ENCODE data around the gene PIP5K1A. TPM values are rescaled to one million over a fixed set of nuclear protein-coding genes. Genes with fewer than 3 reads are reported as not detected.

The PIP5K1A gene
- total and polyA plus RNA-seq, 4 donors, result 34.9 to 59.3 (median 47.4) TPM

GRCh38 chr1:151165738-151166504, 32.4 kb upstream of the PIP5K1A start, which contains the start of the genes LYSMD1 and SCNM1:
LYSMD1 (minus strand) TSS chr1:151165902; CDS start chr1:151165258, 644 bp downstream.
SCNM1 (plus strand) TSS chr1:151166144; CDS start chr1:151166153, 9 bp downstream.
- peak within 1 kb of the TSS; percentile 88 for H3K4me3 ChIP-seq (ENCODE audit: low read depth, low read length)
- no peaks in the 10 kb centered on the region for H3K9me3 ChIP-seq (ENCODE audit: control insufficient read depth, insufficient read depth, low read length)
- peaks cover 41% of the 10 kb centered on the region for H3K36me3 ChIP-seq (ENCODE audit: control insufficient read depth, insufficient read depth, low read length)
- peaks cover 20% of the 10 kb centered on the region for H3K4me1 ChIP-seq (ENCODE audit: control insufficient read depth, insufficient read depth, low read length)
- under 1% methylated on average over 37 of the region's 38 CpGs for WGBS (ENCODE audit: insufficient coverage)
- H3K27me3 ChIP-seq (ENCODE audit: control insufficient read depth, insufficient read depth, low read length), result no peaks in the 10 kb centered on the region
- H3K27ac ChIP-seq (ENCODE audit: low read depth, low read length), result peak within 1 kb of the TSS; percentile 97
- peak; percentile 98 to 100 (median 99) for DNase-seq (ENCODE audit: low read depth in 4 of 6, low spot score in 6 of 6)

GRCh38 chr1:151166505-151166956, 31.8 kb upstream of the PIP5K1A start:
- H3K4me3 ChIP-seq (ENCODE audit: low read depth, low read length), result peak overlapping the region; percentile 88
- peaks cover 38% of the 10 kb centered on the region for H3K36me3 ChIP-seq (ENCODE audit: control insufficient read depth, insufficient read depth, low read length)
- no peaks in the 10 kb centered on the region for H3K9me3 ChIP-seq (ENCODE audit: control insufficient read depth, insufficient read depth, low read length)
- peaks cover 20% of the 10 kb centered on the region for H3K4me1 ChIP-seq (ENCODE audit: control insufficient read depth, insufficient read depth, low read length)
- no peak for DNase-seq (ENCODE audit: low read depth in 4 of 6, low spot score in 6 of 6)
- H3K27ac ChIP-seq (ENCODE audit: low read depth, low read length), result peak overlapping the region; percentile 97
- H3K27me3 ChIP-seq (ENCODE audit: control insufficient read depth, insufficient read depth, low read length), result no peaks in the 10 kb centered on the region
- WGBS (ENCODE audit: insufficient coverage), result 6% methylated on average over 13 of the region's 15 CpGs

GRCh38 chr1:151167116-151167515, 31.2 kb upstream of the PIP5K1A start:
- Histone ChIP-seq H3K9me3 (ENCODE audit: control insufficient read depth, insufficient read depth, low read length) (no peaks in the 10 kb centered on the region), H3K27me3 (ENCODE audit: control insufficient read depth, insufficient read depth, low read length) (no peaks in the 10 kb centered on the region), H3K4me1 (ENCODE audit: control insufficient read depth, insufficient read depth, low read length) (peaks cover 20% of the 10 kb centered on the region), H3K27ac (ENCODE audit: low read depth, low read length) (no peak overlapping the region), H3K4me3 (ENCODE audit: low read depth, low read length) (no peak overlapping the region), H3K36me3 (ENCODE audit: control insufficient read depth, insufficient read depth, low read length) (peaks cover 35% of the 10 kb centered on the region)
- no peak for DNase-seq (ENCODE audit: low read depth in 4 of 6, low spot score in 6 of 6)
- 86% methylated on average over 1 of the region's 6 CpGs for WGBS (ENCODE audit: insufficient coverage)

GRCh38 chr1:151171190-151171589, 27.2 kb upstream of the PIP5K1A start:
- DNase-seq (ENCODE audit: low read depth in 4 of 6, low spot score in 6 of 6), result no peak
- no peak overlapping the region for H3K4me3 ChIP-seq (ENCODE audit: low read depth, low read length)
- peaks cover 27% of the 10 kb centered on the region for H3K4me1 ChIP-seq (ENCODE audit: control insufficient read depth, insufficient read depth, low read length)
- WGBS (ENCODE audit: insufficient coverage), result 80% methylated on average over 2 of the region's 5 CpGs
- H3K27ac ChIP-seq (ENCODE audit: low read depth, low read length), result no peak overlapping the region
- no peaks in the 10 kb centered on the region for H3K9me3 ChIP-seq (ENCODE audit: control insufficient read depth, insufficient read depth, low read length)
- peaks cover 51% of the 10 kb centered on the region for H3K36me3 ChIP-seq (ENCODE audit: control insufficient read depth, insufficient read depth, low read length)
- H3K27me3 ChIP-seq (ENCODE audit: control insufficient read depth, insufficient read depth, low read length), result no peaks in the 10 kb centered on the region

- Histone ChIP-seq H3K4me3 (ENCODE audit: low read depth, low read length) (no peak overlapping the region), H3K4me1 (ENCODE audit: control insufficient read depth, insufficient read depth, low read length) (peaks cover 16% of the 10 kb centered on the region), H3K27me3 (ENCODE audit: control insufficient read depth, insufficient read depth, low read length) (no peaks in the 10 kb centered on the region), H3K27ac (ENCODE audit: low read depth, low read length) (peak overlapping the region; percentile 64), H3K36me3 (ENCODE audit: control insufficient read depth, insufficient read depth, low read length) (peaks cover 63% of the 10 kb centered on the region), H3K9me3 (ENCODE audit: control insufficient read depth, insufficient read depth, low read length) (no peaks in the 10 kb centered on the region)
- WGBS (ENCODE audit: insufficient coverage), result 38% methylated on average over 1 of the region's 6 CpGs
- peak in 4 of 6 donors; percentile 55 to 90 (median 69) for DNase-seq (ENCODE audit: low read depth in 4 of 6, low spot score in 6 of 6)
These were observed 23.2 kb upstream of the PIP5K1A start for GRCh38 chr1:151175041-151175741.

GRCh38 chr1:151175863-151176262, 22.5 kb upstream of the PIP5K1A start, which contains the start of gene TMOD4:
TMOD4 (minus strand) TSS chr1:151175981; CDS start chr1:151174875, 1,106 bp downstream.
- WGBS (ENCODE audit: insufficient coverage), result 73% methylated on average over 1 of the region's 4 CpGs

GRCh38 chr1:151176514-151177045, 21.8 kb upstream of the PIP5K1A start:
- Histone ChIP-seq H3K4me3 (ENCODE audit: low read depth, low read length) (no peak overlapping the region), H3K27ac (ENCODE audit: low read depth, low read length) (no peak overlapping the region), H3K4me1 (ENCODE audit: control insufficient read depth, insufficient read depth, low read length) (peaks cover 16% of the 10 kb centered on the region), H3K9me3 (ENCODE audit: control insufficient read depth, insufficient read depth, low read length) (no peaks in the 10 kb centered on the region), H3K36me3 (ENCODE audit: control insufficient read depth, insufficient read depth, low read length) (peaks cover 70% of the 10 kb centered on the region), H3K27me3 (ENCODE audit: control insufficient read depth, insufficient read depth, low read length) (no peaks in the 10 kb centered on the region)
- 95% methylated on average over 17 of the region's 17 CpGs for WGBS (ENCODE audit: insufficient coverage)
- no peak for DNase-seq (ENCODE audit: low read depth in 4 of 6, low spot score in 6 of 6)

More at GRCh38 chr1:151175863-151176262, 22.5 kb upstream of the PIP5K1A start, which contains the start of gene TMOD4:
- no peak within 1 kb of the TSS for H3K4me3 ChIP-seq (ENCODE audit: low read depth, low read length)
- H3K27me3 ChIP-seq (ENCODE audit: control insufficient read depth, insufficient read depth, low read length), result no peaks in the 10 kb centered on the region
- peak within 1 kb of the TSS; percentile 64 for H3K27ac ChIP-seq (ENCODE audit: low read depth, low read length)
- H3K4me1 ChIP-seq (ENCODE audit: control insufficient read depth, insufficient read depth, low read length), result peaks cover 16% of the 10 kb centered on the region
- peak in 1 of 6 donors; percentile 15 for DNase-seq (ENCODE audit: low read depth in 4 of 6, low spot score in 6 of 6)
- no peaks in the 10 kb centered on the region for H3K9me3 ChIP-seq (ENCODE audit: control insufficient read depth, insufficient read depth, low read length)
- peaks cover 65% of the 10 kb centered on the region for H3K36me3 ChIP-seq (ENCODE audit: control insufficient read depth, insufficient read depth, low read length)

- Histone ChIP-seq H3K4me3 (ENCODE audit: low read depth, low read length) (no peak overlapping the region), H3K27me3 (ENCODE audit: control insufficient read depth, insufficient read depth, low read length) (no peaks in the 10 kb centered on the region), H3K36me3 (ENCODE audit: control insufficient read depth, insufficient read depth, low read length) (peaks cover 65% of the 10 kb centered on the region), H3K4me1 (ENCODE audit: control insufficient read depth, insufficient read depth, low read length) (peaks cover 10% of the 10 kb centered on the region), H3K27ac (ENCODE audit: low read depth, low read length) (no peak overlapping the region), H3K9me3 (ENCODE audit: control insufficient read depth, insufficient read depth, low read length) (no peaks in the 10 kb centered on the region)
- 89% methylated on average over 5 of the region's 10 CpGs for WGBS (ENCODE audit: insufficient coverage)
- DNase-seq (ENCODE audit: low read depth in 4 of 6, low spot score in 6 of 6), result no peak
These were observed 14.1 kb upstream of the PIP5K1A start for GRCh38 chr1:151184211-151184610.

- H3K27me3 ChIP-seq (ENCODE audit: control insufficient read depth, insufficient read depth, low read length), result no peaks in the 10 kb centered on the region
These were observed 11.1 kb upstream of the PIP5K1A start for GRCh38 chr1:151187205-151187604.

More at GRCh38 chr1:151187205-151187604, 11.1 kb upstream of the PIP5K1A start:
- no peak overlapping the region for H3K27ac ChIP-seq (ENCODE audit: low read depth, low read length)
- no peaks in the 10 kb centered on the region for H3K9me3 ChIP-seq (ENCODE audit: control insufficient read depth, insufficient read depth, low read length)
- no peak overlapping the region for H3K4me3 ChIP-seq (ENCODE audit: low read depth, low read length)
- H3K36me3 ChIP-seq (ENCODE audit: control insufficient read depth, insufficient read depth, low read length), result peaks cover 37% of the 10 kb centered on the region
- H3K4me1 ChIP-seq (ENCODE audit: control insufficient read depth, insufficient read depth, low read length), result peaks cover 15% of the 10 kb centered on the region
- no peak for DNase-seq (ENCODE audit: low read depth in 4 of 6, low spot score in 6 of 6)
- WGBS (ENCODE audit: insufficient coverage), result no CpG with 5 or more reads among the region's 1 CpG
